ENCODE results near the gene LAMA3.

The LAMA3 gene

DNA sequence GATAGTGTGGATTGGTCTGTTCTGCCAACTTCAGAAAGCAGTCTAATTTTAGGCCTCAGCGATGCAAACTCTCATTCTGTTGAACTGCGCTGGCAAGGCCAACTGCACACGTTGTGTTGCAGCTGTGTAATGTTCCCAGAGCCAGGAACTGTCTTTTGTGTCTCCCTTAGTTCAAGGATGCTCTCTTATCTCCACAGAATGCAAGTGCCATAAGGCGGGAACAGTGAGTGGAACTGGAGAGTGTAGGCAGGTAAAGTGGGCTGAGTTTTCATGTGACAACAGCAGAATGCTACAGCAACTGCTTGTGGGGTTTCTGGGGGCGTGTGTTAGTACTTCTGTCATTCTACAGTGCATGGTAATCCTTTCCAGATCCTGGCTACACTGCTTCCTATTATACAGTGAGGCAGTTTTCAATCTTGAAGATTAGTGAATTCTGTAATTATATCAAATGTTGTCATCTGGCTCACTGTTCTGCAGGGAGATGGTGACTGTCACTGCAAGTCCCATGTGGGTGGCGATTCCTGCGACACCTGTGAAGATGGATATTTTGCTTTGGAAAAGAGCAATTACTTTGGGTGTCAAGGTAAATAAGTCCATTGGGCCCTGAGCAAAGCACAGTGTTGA, 125.8 kb downstream of the LAMA3 start:
- TF ChIP-seq, protein P1, sequence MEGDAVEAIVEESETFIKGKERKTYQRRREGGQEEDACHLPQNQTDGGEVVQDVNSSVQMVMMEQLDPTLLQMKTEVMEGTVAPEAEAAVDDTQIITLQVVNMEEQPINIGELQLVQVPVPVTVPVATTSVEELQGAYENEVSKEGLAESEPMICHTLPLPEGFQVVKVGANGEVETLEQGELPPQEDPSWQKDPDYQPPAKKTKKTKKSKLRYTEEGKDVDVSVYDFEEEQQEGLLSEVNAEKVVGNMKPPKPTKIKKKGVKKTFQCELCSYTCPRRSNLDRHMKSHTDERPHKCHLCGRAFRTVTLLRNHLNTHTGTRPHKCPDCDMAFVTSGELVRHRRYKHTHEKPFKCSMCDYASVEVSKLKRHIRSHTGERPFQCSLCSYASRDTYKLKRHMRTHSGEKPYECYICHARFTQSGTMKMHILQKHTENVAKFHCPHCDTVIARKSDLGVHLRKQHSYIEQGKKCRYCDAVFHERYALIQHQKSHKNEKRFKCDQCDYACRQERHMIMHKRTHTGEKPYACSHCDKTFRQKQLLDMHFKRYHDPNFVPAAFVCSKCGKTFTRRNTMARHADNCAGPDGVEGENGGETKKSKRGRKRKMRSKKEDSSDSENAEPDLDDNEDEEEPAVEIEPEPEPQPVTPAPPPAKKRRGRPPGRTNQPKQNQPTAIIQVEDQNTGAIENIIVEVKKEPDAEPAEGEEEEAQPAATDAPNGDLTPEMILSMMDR (IDR thresholded peaks at IDR 0.05; ENCODE audit: low read depth, low read length, missing control alignments): no peak
- H3K4me3 ChIP-seq (ENCODE audit: low read depth, low read length): no peak overlapping the region
- no peak for DNase-seq (ENCODE audit: low read depth)

DNA sequence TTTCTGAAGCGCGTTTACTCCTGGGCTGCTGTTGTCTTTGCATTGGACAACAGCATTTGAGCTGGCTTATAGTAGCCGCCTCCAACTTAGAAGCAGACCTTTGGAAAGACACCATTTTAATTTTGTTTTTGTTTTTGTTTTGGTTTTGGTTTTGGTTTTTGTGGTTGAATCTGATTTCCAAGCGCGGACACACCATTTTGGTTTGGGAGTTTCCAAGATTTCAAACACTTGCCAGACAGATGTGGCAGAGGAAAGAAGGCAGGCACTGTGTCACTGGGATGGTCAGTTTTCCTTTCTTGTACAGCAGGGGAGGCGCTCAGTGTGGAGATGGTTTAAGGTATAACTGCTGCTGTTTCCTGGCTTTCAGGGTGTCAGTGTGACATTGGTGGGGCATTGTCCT, 126.8 kb downstream of the LAMA3 start:
- H3K4me3 ChIP-seq (ENCODE audit: low read depth, low read length): no peak overlapping the region
- TF ChIP-seq, protein P1 (IDR thresholded peaks at IDR 0.05; ENCODE audit: low read depth, low read length, missing control alignments): no peak
- no peak for DNase-seq (ENCODE audit: low read depth)

DNA sequence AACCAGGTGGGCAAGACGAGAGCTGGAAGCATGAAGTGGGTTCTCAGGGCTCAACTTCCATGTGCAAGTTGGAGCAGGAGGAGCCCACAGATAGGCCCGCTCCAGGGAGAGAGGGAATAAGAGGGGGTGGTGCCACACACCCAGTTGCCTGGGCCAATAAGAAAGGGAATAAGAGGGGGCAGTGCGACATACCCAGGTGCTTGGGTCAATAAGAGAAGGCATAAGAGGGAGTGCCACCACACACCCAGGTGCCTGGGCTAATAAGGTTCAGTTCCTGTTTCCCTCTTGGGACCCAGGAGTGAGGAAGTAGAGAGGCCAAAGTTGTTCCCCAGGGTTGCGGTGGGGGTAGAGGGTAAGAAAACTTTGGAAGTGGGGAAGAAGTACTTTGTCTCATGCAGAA, 127.5 kb downstream of the LAMA3 start:
- H3K4me3 ChIP-seq (ENCODE audit: low read depth, low read length): no peak overlapping the region
- DNase-seq (ENCODE audit: low read depth): no peak
- TF ChIP-seq, protein P1 (IDR thresholded peaks at IDR 0.05; ENCODE audit: low read depth, low read length, missing control alignments): no peak

DNA sequence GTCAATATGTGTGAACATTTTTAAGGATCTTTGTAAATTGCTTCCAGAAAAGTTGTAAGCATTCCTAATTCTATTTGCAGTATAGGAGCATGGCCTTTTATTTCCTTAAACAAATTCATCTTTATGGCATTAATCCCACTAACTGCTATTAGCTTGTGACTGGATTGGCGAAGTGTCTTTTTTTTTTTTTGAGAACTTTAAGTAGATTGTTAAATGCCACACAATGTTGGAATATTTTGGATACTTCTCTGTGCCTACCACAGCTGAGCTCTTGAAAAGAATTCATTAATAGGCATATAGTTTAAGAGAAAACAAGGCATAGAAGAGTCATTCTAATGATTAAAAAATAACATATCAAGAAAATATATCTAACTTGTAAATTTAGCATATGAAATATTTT, 129.7 kb downstream of the LAMA3 start:
- no peak overlapping the region for H3K4me3 ChIP-seq (ENCODE audit: low read depth, low read length)
- DNase-seq (ENCODE audit: low read depth): no peak
- TF ChIP-seq, protein P1 (IDR thresholded peaks at IDR 0.05; ENCODE audit: low read depth, low read length, missing control alignments): no peak

DNA sequence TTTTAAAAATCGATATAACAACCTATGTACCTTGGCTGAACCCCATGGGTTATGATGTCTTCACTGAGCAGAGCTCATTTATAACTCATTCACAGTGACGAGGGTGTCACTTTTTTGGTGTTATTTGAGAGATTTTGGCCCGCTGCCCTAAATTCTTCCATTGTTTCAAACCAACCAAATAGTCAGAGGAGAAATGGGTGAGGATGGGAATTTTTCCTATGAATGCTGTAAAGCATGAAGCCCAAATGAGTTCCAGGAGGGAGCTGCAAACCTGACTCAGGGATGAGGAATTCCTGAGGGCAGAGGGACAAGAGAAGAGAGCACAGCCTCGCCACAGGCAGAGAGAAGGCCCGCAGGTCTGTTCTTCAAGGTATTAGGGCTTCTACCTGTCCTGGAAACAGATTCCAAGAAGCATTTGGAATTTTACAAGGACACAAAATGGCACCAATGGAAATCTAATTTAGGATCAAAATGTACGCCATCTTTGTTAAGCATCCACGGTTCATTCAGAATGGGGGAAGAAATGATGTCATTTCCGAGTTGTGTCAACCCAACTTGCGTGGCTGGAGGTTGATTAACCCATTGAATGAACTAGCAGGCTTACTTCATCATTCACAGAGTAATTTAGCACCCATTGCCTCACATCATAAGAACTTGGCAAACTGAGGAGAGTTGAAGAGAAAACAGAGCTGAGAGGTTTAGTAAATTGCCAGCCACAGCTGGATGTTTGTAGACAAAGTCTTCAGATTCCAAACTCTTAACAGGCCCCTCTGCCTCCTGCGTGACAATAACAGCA, 133.5 kb downstream of the LAMA3 start:
- TF ChIP-seq, protein P1 (IDR thresholded peaks at IDR 0.05; ENCODE audit: low read depth, low read length, missing control alignments): no peak
- no peak overlapping the region for H3K4me3 ChIP-seq (ENCODE audit: low read depth, low read length)
- no peak for DNase-seq (ENCODE audit: low read depth)

DNA sequence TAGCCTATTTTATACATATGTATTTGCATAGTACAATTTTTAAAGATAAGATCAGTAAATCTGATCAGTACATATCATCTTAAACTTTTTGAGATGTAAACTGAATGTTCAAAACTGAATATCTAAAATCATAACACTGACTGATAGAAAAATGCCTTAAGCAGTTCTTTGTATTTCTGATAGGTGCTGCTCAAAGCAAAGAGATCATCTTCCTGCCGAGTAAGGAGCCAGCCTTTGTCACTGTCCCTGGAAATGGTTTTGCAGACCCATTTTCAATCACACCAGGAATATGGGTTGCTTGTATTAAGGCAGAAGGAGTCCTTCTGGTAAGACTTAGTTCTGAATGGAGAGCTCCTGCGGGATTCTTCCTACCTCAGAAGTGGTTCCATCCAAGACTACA, 135.0 kb downstream of the LAMA3 start:
- TF ChIP-seq, protein P1 (IDR thresholded peaks at IDR 0.05; ENCODE audit: low read depth, low read length, missing control alignments): no peak
- no peak overlapping the region for H3K4me3 ChIP-seq (ENCODE audit: low read depth, low read length)
- DNase-seq (ENCODE audit: low read depth): no peak
